NCI-H1694 treated with DMSO at 0.1 percent for 48 hours (cell line): Measurements from ENCODE around the gene ZNF280C.
A peak's percentile ranks its signal among the peaks of the same experiment; 100 is the strongest.
"Not testable (repeated sequence)": the region's sequence is repeated elsewhere in the genome, so short reads cannot be mapped to it uniquely, and the experiment has no call there.

Experiments used
- DNase-seq: peaks from one replicate; lab custom pipeline; 2025; lab: John Stamatoyannopoulos, UW

Gene ZNF280C, protein sequence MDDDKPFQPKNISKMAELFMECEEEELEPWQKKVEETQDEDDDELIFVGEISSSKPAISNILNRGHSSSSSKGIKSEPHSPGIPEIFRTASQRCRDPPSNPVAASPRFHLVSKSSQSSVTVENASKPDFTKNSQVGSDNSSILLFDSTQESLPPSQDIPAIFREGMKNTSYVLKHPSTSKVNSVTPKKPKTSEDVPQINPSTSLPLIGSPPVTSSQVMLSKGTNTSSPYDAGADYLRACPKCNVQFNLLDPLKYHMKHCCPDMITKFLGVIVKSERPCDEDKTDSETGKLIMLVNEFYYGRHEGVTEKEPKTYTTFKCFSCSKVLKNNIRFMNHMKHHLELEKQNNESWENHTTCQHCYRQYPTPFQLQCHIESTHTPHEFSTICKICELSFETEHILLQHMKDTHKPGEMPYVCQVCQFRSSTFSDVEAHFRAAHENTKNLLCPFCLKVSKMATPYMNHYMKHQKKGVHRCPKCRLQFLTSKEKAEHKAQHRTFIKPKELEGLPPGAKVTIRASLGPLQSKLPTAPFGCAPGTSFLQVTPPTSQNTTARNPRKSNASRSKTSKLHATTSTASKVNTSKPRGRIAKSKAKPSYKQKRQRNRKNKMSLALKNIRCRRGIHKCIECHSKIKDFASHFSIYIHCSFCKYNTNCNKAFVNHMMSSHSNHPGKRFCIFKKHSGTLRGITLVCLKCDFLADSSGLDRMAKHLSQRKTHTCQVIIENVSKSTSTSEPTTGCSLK

DNA sequence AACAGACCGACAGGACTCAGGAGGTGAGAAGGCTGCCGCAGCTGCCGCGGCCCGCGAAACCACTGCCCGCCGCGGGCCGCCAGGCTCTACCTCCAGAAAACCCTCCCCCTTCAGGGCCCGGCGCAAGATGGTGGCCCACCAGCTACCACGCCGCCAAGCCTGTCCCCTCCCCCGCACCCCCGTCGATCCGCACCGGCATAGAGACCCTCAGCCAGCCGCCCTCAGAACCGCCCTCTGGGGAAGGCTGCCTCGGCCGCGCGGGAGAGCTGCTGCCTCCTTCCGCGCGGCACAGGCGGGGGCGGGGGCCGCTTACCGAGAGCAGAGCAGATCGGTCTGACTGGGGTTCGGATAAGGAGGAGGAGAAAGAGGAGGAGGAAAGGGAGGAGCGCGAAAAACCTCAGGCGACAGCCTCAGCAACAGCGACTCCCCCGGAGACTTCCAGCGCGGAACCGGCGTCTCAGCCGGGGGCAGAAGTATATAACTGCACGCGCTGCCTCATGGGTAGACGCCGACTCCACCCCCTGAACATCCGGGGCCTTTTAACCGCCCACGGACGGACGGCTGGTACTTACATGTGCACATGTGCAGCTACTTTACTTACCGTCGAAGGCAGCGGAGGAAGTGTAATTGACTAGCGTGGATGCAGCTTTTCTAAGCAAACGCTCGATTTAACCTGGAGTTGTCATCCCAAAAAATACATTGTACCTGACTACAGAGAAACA is at the start of gene ZNF280C:
TSS of gene ZNF280C (minus strand) at position 451 of the 722 bp plus-strand sequence. CDS start 8,450 bp downstream, outside the sequence.
- DNase-seq: peak; percentile 91

DNA sequence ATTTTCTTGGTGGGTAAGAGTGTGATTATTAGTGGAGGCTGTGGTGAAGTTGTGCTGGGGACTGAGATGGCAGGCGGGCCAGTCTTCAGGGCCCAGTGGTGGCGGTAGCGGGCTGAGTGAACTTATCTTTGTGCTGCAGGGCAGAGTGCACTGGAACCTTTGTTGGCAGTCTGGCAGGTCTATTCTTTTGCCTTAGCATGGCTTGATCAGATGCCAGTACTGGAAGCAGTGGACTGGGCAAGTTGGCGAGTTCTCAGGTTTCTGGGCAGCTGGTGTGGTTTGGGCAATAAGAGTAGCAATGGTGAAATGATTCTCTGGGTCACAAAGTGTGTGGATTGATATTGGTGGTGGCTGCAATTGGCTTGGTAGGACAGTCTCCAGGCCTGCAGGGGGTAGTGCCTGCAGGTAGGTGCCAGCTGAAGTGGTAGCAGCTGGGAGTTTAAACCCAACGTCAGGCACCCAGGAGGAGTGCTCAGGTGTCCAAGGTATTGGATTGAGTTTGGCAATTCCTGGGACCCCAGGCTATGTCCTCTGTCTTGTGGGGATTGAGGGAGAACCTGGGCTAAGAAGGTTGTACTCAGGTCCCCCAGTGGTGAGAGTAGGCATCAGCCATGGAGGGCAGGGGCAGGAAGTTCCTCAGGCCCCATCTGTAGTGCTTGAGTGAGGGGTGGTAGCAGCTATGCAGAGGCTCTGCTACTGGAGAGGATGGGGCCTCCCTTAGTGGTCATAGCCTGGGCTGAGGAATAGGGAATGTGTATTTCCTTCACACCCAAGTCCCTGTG is 36.1 kb upstream of the ZNF280C start:
- no peak for DNase-seq

DNA sequence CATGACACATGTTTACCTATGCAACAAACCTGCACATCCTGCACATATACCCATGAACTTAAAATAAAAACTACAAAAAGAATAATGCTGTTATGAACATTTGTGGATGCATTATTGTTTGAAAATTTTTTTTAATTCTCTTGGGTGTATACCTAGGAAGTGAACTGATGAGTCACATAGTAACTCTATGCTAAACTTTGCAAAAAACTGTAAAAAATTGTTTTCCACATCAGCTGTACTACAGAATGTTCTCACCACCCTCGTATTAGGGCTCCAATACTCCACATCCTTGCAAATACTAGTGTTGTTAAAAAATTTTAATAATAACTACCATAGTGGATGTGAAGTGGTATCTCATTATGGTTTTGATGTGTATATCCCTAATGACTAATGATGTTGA is 33.3 kb upstream of the ZNF280C start:
- no peak for DNase-seq

DNA sequence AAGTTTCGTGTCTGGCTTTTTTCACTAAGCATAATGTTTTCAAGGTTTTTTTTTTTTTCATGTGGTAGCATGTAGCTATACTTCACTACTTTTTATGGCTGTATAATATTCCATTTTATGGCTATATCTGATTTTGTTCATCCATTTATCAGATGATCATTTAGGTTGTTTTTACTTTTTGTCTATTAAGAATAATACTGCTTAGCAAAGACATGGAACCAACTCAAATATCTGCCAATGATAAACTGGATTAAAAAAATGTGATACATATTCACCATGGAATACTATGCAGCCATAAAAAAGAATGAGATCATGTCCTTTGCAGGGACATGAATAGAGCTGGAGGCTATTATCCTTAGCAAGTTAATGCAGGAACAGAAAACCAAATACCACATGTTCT is 32.7 kb upstream of the ZNF280C start:
- DNase-seq: no peak

DNA sequence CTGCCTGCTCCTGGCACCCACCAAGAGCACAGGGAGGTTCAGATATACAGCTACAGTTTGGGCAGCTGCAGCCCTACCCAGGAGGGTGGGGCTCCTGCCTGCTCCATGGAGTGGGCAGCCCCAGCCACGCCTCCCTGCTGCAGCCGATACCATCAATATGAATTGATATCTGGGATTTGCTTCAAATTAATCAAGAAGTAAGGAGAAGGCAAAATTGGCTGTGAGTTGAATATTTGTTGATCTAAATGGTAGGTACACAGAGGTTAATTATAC is 31.2 kb upstream of the ZNF280C start:
- DNase-seq: no peak

DNA sequence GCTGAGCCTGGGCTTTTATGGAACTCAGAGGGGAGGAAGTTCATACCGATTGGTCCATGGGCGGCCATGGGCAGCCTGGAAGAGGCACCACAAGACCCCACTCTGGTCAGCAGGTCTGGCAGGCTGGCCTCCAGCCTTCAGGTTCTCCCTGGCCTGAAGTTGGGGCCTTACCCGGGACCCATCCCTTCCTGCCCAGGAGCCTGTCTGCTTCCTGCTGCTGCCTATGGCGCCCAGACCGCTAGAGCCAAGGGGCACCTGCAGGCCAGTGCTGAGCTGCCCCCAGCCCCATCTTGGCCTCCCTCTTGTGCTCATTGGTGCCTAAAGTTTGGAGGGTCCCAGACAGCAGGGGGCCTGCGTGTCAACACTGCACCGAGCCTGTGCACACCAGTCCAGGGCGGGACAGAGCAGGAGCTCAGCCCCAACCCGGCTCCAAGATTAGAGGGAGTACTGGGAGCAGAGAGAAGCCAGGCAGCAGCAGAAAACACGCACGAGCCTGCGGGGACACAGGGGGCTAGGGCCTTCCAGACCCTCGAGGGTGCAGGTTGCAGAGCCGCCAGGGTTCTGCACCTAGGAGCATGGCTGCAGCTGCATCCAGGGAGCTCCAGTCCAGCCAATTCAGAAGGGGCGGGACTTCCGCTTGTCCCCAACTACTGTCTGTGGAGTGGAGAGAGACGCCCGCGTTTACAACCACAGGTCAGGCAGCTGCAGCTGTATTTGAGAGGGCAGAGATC is 30.7 kb upstream of the ZNF280C start:
- no peak for DNase-seq

DNA sequence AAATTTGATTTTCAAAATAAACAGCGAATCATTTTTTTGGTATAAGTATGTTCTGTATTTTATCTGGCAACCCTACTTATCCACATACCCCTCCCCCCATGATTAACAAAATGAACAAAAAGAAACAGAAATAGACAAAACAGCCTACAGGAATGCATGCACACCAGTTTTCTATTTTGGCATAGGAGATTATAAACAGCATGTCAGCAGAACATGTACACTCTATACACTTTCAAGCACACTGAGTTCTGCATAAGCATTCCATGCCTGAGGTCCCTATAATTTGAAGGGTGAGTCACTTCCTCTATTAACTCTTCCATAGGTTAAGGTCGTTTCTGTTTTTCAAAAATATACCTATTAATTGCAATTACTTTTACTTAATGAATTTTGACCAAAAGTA is 28.0 kb upstream of the ZNF280C start:
- DNase-seq: no peak

DNA sequence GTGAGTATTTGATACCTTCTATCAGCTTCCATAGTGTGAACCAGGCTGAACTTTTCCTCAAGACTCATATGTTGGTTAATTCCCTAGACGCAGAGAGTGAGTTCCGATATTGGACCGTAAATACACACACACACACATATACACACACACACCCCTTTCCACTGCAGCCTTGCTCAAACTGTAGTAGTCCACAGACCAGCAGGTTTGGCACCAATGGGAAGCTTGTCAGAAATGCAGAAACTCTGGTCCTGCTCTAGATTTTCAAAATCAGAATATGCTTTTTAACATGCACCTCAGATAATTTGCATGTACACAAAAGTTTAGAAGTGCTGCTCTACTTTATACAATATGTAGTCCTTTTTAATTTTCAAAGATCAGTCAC is 27.6 kb upstream of the ZNF280C start:
- DNase-seq: no peak

DNA sequence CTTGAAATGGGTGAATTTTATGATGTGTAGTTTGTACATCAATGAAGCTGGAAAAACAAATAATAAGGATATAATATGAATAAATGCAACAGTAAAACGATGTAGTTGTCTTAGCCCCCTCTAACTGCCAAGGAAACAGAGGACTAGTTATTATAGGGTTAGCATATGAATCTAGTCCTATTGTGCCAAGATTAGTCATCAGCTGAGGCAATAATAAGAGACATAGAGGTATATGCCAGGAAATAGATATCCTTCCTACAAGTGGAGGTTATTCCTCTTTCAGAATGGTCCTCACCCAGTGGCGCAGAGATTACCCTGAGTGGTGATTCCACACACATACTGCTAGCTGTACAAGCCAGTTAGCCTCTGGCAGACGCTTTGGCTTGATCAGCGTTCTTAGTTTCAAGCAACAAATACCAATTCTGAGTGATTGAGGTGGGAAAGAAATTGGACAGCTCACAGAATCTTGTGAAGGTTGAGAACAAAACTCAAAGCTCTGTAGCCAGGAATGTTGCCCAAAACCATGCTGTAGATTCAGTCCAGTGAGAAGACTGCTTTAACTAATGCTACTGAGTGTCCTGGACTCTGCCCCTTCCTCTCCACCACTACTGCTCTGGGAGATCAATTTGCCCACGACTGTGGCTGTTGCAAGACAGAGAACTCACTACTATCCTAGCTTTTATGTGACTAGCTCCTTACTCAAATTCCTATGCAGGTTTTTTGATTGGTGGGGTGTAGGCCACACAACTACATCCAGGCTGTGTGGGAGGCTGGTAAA is 27.0 kb upstream of the ZNF280C start:
- DNase-seq: no peak

DNA sequence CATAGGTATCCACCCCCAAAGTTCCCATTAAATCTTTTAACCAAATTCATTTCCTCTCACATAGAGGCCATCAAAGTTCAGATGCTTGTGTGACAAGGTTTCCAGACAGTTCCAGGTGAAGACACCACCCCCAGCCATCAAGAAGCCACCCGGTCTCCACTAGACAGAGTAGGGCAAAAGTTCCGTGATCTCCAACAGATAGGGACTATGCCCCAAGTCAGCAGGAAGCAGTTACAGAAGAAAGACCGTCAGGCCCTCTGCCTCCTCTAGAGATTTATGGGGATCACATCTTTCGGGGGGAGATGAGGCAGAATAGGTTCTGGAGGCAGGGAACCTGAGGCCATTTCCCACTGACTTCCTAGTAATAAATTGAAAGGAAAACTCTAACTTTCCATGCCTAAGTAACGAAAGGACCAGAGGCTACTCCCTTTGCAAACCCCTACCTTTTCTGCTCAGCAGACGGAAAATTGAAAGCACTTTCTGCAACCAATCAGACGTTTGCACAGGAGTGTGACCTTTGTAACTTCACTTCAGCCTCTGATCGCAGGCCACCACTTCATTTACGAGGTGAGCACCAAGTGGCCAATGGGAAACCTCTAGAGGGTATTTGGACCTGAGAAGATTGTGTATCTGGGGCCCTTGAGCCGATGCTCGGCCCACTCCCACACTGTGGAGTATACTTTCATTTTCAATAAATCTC is 18.5 kb upstream of the ZNF280C start:
- DNase-seq: no peak

DNA sequence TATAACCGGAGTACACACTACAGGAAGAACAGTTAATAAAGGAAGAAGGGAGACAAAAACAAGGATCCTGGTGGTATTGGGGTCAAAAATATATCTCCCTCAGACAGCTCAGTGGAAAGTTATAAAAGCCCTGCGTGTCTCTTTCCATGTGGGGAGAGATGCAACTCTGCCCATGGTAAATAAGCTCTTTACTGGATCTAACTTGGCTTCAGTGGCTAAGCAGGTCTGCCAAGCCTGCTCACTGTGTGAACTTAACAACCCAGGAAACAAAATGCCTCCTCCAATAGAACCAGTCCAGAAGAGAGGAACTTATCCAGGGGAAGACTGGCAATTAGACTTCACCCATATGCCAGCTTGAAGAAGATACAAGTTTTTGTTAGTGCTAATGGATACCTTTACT is 17.0 kb upstream of the ZNF280C start:
- no peak for DNase-seq

DNA sequence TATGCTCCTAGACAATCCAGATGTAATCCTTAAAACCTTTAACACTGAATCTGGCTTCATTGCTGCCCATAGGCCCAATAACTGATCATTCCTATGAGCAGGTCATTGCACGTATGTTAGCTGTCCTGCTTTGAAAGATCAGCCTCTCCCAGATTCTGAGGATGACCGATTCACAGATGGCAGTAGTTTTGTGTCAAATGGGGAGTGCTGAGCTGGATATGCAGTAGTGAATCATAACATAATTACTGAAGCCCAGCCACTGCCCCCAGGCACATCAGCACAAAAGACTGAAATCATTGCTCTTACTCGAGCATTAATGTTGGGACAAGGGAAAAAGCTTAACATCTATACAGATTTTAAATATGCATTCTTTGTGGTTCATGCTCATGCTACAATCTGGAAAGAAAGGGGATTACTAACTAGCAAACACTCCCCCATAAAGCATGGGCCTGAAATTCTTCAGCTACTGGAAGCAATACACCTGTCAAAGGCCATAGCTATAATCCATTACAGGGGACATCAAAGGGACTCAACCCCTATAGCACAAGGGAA is 16.4 kb upstream of the ZNF280C start:
- no peak for DNase-seq

DNA sequence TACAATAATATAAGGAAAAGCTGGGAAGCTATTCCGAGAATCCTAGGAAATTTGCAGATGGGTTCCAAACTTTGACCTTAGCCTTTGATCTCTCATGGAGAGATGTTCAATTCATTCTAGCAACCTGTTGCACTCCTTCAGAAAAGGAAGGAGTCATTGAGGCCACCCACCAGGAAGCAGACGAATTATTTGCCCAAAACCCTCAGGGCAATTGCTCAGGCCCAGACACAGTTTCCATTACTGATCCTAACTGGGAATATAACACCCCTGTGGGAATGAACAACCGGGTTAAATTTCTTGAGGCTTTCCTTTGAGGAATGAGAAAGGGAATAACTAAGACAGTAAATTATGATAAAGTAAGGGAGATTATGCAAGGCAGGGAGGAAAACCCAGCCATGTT is 13.5 kb upstream of the ZNF280C start:
- DNase-seq: no peak

DNA sequence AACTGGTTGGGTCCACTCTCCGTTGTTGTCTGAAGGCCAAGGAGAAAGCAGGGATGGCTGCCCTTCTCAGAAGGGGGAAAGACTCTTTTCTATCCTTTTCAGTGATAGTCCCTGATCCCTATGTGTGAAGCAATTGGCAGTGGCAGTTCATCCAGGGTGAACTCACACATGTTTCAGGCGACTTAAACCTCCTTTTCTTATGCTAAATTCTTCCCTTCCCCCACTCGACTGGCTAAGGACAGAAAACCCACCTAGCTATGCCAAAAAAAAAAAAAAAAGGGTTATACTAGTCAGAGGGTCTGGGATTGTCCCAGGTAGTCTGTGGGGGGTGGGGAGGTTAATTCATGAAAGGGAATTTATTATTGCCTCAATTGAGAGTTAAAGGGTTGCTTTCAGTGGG is 12.2 kb upstream of the ZNF280C start:
- no peak for DNase-seq

DNA sequence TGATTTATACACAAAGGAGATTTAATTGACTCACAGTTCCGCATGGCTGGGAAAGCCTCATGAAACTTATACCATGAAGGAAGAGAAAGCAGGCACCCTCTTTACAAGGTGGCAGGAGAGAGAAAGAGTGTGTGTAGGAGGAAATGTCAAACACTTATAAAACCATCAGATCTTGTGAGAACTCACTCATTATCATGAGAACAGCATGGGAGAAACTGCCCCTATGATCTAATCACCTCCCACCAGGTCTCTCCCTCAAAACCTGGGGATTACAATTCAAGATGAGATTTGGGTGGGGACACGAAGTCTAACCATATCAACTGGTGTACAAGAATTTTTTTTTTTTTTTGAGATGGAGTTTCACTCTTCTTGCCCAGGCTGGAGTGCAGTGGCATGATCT is 3.6 kb upstream of the ZNF280C start:
- DNase-seq: not testable (repeated sequence)

DNA sequence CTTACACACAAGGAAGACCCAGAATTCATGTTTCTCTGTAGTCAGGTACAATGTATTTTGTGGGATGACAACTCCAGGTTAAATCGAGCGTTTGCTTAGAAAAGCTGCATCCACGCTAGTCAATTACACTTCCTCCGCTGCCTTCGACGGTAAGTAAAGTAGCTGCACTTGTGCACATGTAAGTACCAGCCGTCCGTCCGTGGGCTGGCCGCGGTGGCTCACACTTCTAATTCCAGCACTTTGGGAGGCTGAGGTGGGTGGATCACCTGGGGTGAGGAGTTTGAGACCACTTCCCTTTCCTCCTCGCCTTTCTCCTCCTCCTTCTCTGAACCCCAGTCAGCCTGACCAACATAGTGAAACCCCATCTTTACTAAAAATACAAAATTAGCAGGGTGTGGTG is 692 bp upstream of the ZNF280C start:
- not testable (repeated sequence) for DNase-seq

DNA sequence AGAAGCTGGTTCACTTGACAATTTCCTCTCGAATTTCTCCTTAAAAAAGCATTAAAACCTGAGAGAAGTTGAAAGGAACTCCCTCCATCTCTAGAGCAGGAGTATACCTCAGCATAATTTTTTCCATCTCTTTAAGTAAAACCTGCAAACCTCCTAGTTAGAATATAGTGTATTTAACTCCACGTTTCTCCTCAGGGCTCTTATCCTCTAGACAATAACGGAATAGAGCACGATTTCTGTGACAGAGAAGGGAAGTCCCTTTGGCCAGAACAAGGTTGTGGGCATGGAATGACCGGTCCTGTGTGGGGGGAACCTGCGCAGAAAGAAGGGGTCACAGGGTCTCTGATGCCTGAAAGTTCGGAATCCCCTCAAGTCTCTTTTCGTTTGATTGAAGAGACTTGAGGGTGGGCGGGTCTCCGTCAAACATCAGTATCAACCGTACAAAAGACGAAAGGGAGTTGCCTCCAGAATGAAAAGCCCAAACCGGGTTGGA is 697 bp downstream of the ZNF280C start:
- peak; percentile 24 for DNase-seq

DNA sequence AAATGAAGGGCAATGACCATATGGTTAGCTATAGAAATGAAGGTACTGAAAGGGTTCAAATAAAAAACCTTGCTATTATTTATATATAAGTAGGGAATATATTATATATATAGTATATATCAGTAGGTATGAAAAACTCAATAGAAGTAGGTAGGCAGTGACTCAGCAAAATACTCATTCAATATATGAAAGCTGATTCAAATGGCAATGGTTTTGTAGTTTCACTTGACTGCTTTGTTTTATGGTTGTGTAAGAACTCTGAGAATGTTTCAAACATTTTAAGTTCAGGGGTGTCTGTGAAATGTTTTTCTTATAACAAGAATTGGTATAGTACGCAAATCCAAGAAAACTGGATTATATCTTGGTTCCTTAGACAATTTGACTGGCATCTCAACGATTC is 4.1 kb downstream of the ZNF280C start:
- DNase-seq: no peak

DNA sequence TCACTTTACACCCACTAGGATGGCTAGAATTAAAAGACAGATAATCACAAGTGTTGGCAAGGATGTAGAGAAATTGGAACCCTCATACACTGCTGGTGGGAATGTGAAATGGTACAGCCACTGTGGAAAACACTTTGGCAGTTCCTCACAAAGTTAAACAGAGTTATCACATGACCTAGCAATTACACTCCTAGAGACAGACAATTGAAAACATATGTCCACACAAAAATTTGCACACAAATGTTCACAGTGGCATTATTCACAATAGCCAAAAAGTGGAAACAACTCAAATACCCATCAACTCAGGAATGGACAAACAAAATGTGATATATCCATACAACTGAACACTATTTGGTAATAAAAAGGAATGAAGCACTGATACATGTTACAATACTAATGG is 5.7 kb downstream of the ZNF280C start:
- DNase-seq: no peak

DNA sequence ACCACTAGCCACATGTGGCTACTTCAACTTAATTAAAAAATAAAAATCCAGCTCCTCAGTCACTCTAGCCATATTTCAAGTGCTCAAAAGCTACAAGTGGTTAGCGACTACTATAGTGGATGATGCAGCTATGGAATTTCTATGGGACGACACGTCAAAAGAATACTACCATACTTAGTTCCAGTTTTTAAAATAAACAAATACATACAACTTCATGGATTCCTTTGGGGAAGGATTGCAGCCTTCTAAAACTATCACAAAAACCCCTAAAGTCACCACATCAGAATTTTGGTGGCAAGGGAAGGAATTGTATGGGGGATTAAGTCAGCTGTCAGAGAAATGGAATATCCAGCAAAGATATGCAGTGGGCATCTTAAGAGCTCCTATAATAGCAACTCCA is 6.5 kb downstream of the ZNF280C start:
- no peak for DNase-seq
